ENCODE measurements around the gene DSCAM. TPM values are rescaled to one million over a fixed set of nuclear protein-coding genes. Genes with fewer than 3 reads are reported as not detected.

The DSCAM gene
- total RNA-seq, 4 donors from 2014 or later: 0.07 TPM; not detected in 3

- Histone ChIP-seq H3K36me3 (no peaks in the 10 kb centered on the region), H3K9me3 (no peaks in the 10 kb centered on the region), H3K4me3 (no peak overlapping the region), H3K4me1 (no peaks in the 10 kb centered on the region), H3K27me3 (no peaks in the 10 kb centered on the region), H3K27ac (no peak overlapping the region)
- TF ChIP-seq, protein P1, sequence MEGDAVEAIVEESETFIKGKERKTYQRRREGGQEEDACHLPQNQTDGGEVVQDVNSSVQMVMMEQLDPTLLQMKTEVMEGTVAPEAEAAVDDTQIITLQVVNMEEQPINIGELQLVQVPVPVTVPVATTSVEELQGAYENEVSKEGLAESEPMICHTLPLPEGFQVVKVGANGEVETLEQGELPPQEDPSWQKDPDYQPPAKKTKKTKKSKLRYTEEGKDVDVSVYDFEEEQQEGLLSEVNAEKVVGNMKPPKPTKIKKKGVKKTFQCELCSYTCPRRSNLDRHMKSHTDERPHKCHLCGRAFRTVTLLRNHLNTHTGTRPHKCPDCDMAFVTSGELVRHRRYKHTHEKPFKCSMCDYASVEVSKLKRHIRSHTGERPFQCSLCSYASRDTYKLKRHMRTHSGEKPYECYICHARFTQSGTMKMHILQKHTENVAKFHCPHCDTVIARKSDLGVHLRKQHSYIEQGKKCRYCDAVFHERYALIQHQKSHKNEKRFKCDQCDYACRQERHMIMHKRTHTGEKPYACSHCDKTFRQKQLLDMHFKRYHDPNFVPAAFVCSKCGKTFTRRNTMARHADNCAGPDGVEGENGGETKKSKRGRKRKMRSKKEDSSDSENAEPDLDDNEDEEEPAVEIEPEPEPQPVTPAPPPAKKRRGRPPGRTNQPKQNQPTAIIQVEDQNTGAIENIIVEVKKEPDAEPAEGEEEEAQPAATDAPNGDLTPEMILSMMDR (IDR thresholded peaks at IDR 0.05): no peak
- TF ChIP-seq POLR2A (IDR thresholded peaks at IDR 0.05): no peak
- intact Hi-C loops (cut with DNase I; ENCODE audit: low total_unique reads): no loop called here
- no peak for DNase-seq
These were observed 284.5 kb downstream of the DSCAM start for GRCh38 chr21:40562242-40563002.

DNA sequence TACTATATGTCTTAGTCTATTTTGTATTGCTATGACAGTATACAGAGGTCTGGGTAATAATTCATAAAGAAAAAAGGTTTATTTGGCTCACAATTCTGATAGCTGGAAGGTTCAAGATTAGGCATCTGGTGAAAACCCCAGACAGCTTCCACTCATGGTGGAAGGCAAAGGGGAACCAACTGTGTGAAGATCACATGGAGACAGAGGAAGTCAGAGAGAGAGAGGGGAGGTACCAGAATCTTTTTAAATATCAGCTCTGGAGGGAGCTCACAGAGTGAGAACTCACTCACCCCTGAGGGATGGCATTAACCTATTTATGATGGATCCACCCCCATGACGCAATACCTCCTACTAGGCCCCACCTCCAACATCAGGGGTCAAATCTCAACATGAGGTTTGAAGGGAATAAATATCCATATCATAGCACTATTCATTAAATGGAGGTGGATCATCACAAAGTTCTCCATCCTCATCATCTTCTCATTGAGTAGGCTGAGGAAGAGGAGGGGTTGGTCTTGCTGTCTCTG, 290.5 kb downstream of the DSCAM start:
- Histone ChIP-seq H3K4me1 (no peaks in the 10 kb centered on the region), H3K4me3 (no peak overlapping the region), H3K27me3 (no peaks in the 10 kb centered on the region), H3K9me3 (no peaks in the 10 kb centered on the region), H3K27ac (no peak overlapping the region), H3K36me3 (no peaks in the 10 kb centered on the region)
- TF ChIP-seq, protein P1 (IDR thresholded peaks at IDR 0.05): no peak
- no peak for TF ChIP-seq POLR2A (IDR thresholded peaks at IDR 0.05)
- intact Hi-C loops (cut with DNase I; ENCODE audit: low total_unique reads): no loop called here
- no peak for DNase-seq

DNA sequence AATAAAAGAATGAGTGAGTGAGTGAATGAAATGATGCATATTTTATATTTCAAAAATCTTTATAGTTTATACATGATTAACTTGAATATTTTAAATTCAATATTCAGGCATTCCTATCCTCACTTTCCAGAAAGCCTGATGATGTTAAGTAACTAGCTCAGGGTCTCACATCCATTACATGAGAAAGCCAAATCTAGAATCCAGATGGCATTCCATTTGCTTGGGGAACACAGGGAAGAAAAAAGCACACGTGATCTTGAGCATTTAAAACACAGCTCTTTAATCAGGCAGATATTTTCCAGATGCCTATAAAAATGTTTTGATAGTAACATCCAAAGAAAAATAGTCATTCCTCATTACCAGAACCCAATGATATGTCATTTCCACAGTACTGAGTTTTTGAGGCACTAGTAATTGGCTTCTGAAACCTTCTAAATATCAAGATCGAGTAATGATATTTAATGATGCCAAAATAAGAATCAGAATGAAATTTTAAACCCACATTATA, 291.9 kb downstream of the DSCAM start:
- DNase-seq: no peak

GRCh38 chr21:40553781-40554180, 293.2 kb downstream of the DSCAM start:
- Histone ChIP-seq H3K9me3 (no peaks in the 10 kb centered on the region), H3K4me1 (no peaks in the 10 kb centered on the region), H3K4me3 (no peak overlapping the region), H3K36me3 (no peaks in the 10 kb centered on the region), H3K27me3 (no peaks in the 10 kb centered on the region), H3K27ac (no peak overlapping the region)
- TF ChIP-seq, protein P1 (IDR thresholded peaks at IDR 0.05): no peak
- no peak for TF ChIP-seq POLR2A (IDR thresholded peaks at IDR 0.05)
- no peak for DNase-seq
- intact Hi-C loops (cut with DNase I; ENCODE audit: low total_unique reads): no loop called here

More for the DNA sequence above, 291.9 kb downstream of the DSCAM start:
- Histone ChIP-seq H3K36me3 (no peaks in the 10 kb centered on the region), H3K4me1 (no peaks in the 10 kb centered on the region), H3K4me3 (no peak overlapping the region), H3K27ac (no peak overlapping the region), H3K9me3 (no peaks in the 10 kb centered on the region), H3K27me3 (no peaks in the 10 kb centered on the region)
- TF ChIP-seq, protein P1 (IDR thresholded peaks at IDR 0.05): no peak
- no peak for TF ChIP-seq POLR2A (IDR thresholded peaks at IDR 0.05)
- intact Hi-C loops (cut with DNase I; ENCODE audit: low total_unique reads): no loop called here

- Histone ChIP-seq H3K36me3 (no peaks in the 10 kb centered on the region), H3K27ac (no peak overlapping the region), H3K4me1 (no peaks in the 10 kb centered on the region), H3K4me3 (no peak overlapping the region), H3K9me3 (no peaks in the 10 kb centered on the region), H3K27me3 (no peaks in the 10 kb centered on the region)
- no peak for DNase-seq
- intact Hi-C loops (cut with DNase I; ENCODE audit: low total_unique reads): no loop called here
- TF ChIP-seq, protein P1 (IDR thresholded peaks at IDR 0.05): no peak
- no peak for TF ChIP-seq POLR2A (IDR thresholded peaks at IDR 0.05)
These were observed 298.9 kb downstream of the DSCAM start for GRCh38 chr21:40547906-40548513.

Measured in uterus (tissue), 4 donors.